ENCODE results near the gene POLR1A. TPM values are rescaled to one million over a fixed set of nuclear protein-coding genes. Genes with fewer than 3 reads are reported as not detected.

Gene POLR1A
- total and polyA plus RNA-seq, 2 of the 8 experiments (the other 6 are each of a cell fraction or from before 2014, with no cell fraction given): 8.9 to 58.1 TPM

DNA sequence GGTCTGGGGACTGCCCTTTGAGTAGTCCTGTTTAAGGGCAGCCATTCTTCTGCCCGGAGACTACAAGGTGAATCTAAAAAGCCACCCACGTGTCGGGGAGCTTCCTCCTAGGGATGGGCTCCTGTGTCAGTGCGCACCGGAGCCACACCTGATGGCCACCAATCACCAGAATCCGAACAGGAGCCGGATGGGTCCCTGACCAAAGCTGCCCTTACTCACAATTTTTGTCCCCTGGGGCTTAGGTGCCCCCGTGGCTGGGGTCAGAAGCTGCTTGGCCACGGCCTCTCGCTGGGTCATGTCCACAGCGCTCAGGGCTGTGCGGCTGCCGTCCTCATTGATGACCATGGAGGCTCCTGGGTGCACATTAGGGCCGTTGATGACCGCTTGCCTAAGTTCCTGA is 30.9 kb downstream of the POLR1A start:
- no peak overlapping the region for H3K9ac ChIP-seq (replicated peaks in 1 of 4; ENCODE audit: extremely low read depth in 1 of 4, low read depth in 3 of 4, low read length in 3 of 4)
- H3K4me1 ChIP-seq (replicated peaks in 1 of 4; ENCODE audit: control insufficient read depth in 3 of 4, insufficient read depth in 4 of 4, low read length in 3 of 4): no peaks in the 10 kb centered on the region
- H2BK20ac ChIP-seq (ENCODE audit: low read length): no peak overlapping the region
- H3K14ac ChIP-seq (ENCODE audit: insufficient read length): no peak overlapping the region
- H3K9me3 ChIP-seq (ENCODE audit: insufficient read depth in 2 of 2, low read depth in 1 of 2, low read length in 1 of 2): no peaks in the 10 kb centered on the region
- H2BK5ac ChIP-seq (ENCODE audit: low read depth, low read length): no peak overlapping the region
- H4K8ac ChIP-seq (ENCODE audit: extremely low read depth, insufficient read depth, low read length): no peak overlapping the region
- peaks cover 15 to 79% (median 70%) of the 10 kb centered on the region in 4 experiments for H3K36me3 ChIP-seq (ENCODE audit: control insufficient read depth in 2 of 4, insufficient read depth in 4 of 4, low read length in 3 of 4)
- H2BK15ac ChIP-seq (ENCODE audit: low read length): no peak overlapping the region
- H2BK12ac ChIP-seq (ENCODE audit: low read depth, low read length): no peak overlapping the region
- no peak overlapping the region for H3K56ac ChIP-seq (replicated peaks; ENCODE audit: insufficient read length, low read depth, low read length)
- H3K79me1 ChIP-seq (ENCODE audit: low read depth, low read length): no peaks in the 10 kb centered on the region
- no peak overlapping the region for H2BK120ac ChIP-seq (replicated peaks; ENCODE audit: low read depth, low read length)
- H4K5ac ChIP-seq (ENCODE audit: insufficient read length, low read depth, low read length): no peak overlapping the region
- no peak overlapping the region for H3K4me3 ChIP-seq (ENCODE audit: extremely low read depth in 1 of 4, insufficient read depth in 2 of 4, low read depth in 3 of 4, low read length in 4 of 4)
- no peak overlapping the region for H2AFZ ChIP-seq (ENCODE audit: low read length)
- no peak overlapping the region for H3K4me2 ChIP-seq (ENCODE audit: insufficient read depth in 1 of 2, low read depth in 2 of 2, low read length in 2 of 2)
- no peak overlapping the region for H3K23ac ChIP-seq (ENCODE audit: insufficient read length)
- DNase-seq (ENCODE audit: low read depth in 1 of 2, low spot score in 2 of 2) (no peak), FAIRE-seq (no peak)
- no peak overlapping the region for H4K91ac ChIP-seq (replicated peaks; ENCODE audit: insufficient read length, low read length)
- 94% methylated on average over 15 of the region's 15 CpGs; no CpG with 5 or more reads in 1 of the 2 experiments for WGBS, 2 experiments (ENCODE audit: extremely low coverage in 1 of 2, insufficient coverage in 1 of 2, insufficient read length in 1 of 2, insufficient replicate concordance in 2 of 2, low coverage in 1 of 2, low lambda C conversion rate in 2 of 2, missing lambda C conversion rate in 1 of 2)
- POLR2A ChIA-PET (ENCODE audit: partially characterized antibody): interaction anchor here (1.4 kb wide), 1 partner anchor 11 kb away, joined by 3 read pairs; no protein-coding TSS in a partner anchor
- H4K20me1 ChIP-seq (replicated peaks in 1 of 2; ENCODE audit: control insufficient read depth in 1 of 2, insufficient read depth in 2 of 2, low read length in 2 of 2): peaks cover 0 to 10% of the 10 kb centered on the region in 2 experiments
- H3K27ac ChIP-seq (ENCODE audit: low read depth, low read length): no peak overlapping the region
- no peaks in the 10 kb centered on the region for H3K23me2 ChIP-seq (ENCODE audit: low read depth, low read length)
- no peak overlapping the region for H3K4ac ChIP-seq (replicated peaks; ENCODE audit: insufficient read length, low read depth, low read length)
- CTCF ChIA-PET (ENCODE audit: partially characterized antibody): interaction anchor here (0.6 kb wide), 1 partner anchor 758 kb away, joined by 3 read pairs; no protein-coding TSS in a partner anchor
- H3K27me3 ChIP-seq (replicated peaks in 1 of 4; ENCODE audit: control insufficient read depth in 3 of 4, extremely low read depth in 1 of 4, insufficient read depth in 3 of 4, low read length in 3 of 4): no peaks in the 10 kb centered on the region
- H3K18ac ChIP-seq (ENCODE audit: extremely low read depth, low read length): no peak overlapping the region
- no peak overlapping the region for H2AK5ac ChIP-seq (ENCODE audit: low read depth, low read length)
- H3K79me2 ChIP-seq (ENCODE audit: control insufficient read depth in 1 of 2, insufficient read depth in 2 of 2, low read length in 2 of 2): no peaks in the 10 kb centered on the region
- no peak for TF ChIP-seq POLR2AphosphoS5 (IDR thresholded peaks at IDR 0.05; ENCODE audit: low read depth, low read length)
- TF ChIP-seq EP300 (IDR thresholded peaks at IDR 0.05; ENCODE audit: borderline replicate concordance in 1 of 2, low read depth in 2 of 2, low read length in 2 of 2): no peak

All from H1 (cell line).